A172 (cell line): ENCODE data around the gene VAPB. TPM values are rescaled to one million over a fixed set of nuclear protein-coding genes. Genes with fewer than 3 reads are reported as not detected.
A peak's percentile ranks its signal among the peaks of the same experiment; 100 is the strongest.

Source experiments
- DNase-seq: peaks from one replicate; pipeline ENCODE4 v3.0.0-alpha.2; 2015; ENCODE audit warnings: low spot score
- total RNA-seq: library from RNA; depleted of rRNA; stranded (reverse); fragments of >200 nt; shearing (Covaris generic); gene quantifications from 2 replicates; pipeline ENCODE4 v1.2.3, GENCODE V29; 2014; rRNA removed

VAPB gene
- total RNA-seq, 1 experiment from 2014 or later = 10.0 TPM

DNA sequence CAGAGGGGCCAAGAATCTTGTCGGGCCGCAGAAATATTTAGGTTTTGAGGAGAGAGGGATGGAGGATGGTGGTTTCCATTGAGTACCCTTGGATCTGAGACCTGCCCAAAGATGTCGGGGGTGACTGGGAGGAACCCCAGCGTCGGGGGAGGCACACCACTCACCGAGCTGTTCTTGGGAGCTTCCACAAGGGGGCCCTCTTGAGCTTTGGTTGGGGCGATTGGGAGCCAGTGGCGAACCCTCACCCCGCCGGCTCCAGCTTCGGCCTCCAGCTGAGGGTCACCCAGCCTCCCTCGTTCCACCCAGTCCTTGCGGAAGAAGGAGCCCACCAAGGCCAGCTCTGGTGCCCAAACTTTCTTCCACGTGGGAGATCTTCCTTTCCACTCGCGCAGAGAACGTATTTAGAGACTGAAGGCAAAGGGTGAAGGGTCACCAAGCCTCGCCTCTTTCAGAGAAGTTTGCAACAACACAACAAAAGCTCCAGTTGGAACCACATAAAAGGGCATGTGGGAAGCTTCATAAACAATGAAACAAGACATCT is 92.5 kb downstream of the VAPB start:
- no peak for DNase-seq

DNA sequence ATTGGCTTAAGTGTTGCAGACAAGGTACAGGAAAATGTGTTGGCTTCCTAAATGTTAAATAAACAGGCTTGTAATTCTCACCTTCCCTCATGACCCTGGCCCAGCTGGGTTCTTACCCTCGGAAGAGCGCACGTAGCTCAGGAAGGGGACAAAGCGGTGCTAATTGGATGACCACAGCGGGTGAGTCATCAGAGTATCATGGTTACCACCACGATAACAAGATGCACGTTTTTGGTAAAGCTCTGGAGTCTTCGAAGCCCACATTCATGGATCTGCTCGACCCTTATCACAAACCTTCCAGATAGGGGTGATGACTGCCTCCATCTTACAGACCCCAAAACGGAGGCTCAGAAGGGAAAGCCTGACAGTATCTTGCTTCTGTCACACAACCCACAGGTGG is 93.4 kb downstream of the VAPB start:
- peak; percentile 54 for DNase-seq

DNA sequence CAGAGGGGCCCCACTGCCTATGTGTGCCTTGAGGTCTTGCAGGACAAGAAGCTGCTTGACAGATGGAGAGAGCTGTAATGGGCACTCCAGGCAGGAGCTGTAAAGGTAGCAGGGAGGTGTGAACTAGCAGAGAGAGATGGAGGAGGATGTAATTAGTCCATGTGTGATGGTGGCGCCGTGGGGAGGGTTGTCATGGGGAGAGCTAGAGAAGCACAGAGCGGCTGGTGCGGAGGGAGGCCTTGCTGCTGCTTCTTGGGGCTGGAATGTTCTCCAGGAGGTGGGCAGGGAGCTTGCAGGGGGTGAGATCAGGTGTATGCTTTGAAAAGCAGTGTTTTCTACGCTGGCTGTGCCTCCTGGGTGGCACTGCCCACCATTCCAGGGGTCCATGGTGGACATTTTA is 94.0 kb downstream of the VAPB start:
- DNase-seq = no peak

GRCh38 chr20:58483470-58483869 is 94.4 kb downstream of the VAPB start:
- DNase-seq = no peak

DNA sequence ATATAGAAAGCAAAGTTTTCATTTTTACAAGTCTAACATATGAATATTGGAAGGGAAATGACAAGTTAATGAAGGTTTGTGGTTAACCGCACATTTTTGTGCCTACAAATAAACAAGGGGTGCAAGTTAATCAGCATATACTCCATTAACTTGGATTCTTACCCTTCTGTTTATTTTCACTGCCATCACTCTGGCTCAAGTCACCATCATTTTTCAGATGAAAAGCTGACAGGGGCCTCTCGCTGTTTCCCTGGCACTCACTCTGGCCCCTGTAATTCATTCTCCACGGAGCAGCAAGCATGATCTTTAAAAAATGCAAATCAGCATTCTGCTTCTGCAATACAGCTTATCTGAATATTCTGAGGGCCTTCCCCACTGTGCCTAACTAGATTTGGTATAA is 96.4 kb downstream of the VAPB start:
- DNase-seq = no peak

DNA sequence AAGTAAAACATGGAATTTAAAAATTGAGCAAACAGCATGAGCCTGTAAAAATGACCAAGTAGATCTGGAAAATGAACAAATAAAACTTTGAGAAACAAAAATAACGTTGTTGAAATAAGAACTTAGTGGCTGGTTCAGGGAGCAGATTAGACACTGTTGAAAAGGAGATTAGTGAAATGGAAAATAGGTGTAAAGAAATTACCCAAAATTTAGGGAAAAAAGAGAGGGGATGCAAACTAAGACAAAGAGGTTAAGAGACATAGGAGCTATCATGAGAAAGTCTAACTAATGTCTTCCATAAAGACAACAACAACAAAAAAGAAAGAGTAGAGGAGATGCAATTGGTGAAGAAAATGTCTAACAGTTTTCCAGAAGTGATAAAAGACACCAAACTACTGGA is 97.2 kb downstream of the VAPB start:
- DNase-seq = no peak

DNA sequence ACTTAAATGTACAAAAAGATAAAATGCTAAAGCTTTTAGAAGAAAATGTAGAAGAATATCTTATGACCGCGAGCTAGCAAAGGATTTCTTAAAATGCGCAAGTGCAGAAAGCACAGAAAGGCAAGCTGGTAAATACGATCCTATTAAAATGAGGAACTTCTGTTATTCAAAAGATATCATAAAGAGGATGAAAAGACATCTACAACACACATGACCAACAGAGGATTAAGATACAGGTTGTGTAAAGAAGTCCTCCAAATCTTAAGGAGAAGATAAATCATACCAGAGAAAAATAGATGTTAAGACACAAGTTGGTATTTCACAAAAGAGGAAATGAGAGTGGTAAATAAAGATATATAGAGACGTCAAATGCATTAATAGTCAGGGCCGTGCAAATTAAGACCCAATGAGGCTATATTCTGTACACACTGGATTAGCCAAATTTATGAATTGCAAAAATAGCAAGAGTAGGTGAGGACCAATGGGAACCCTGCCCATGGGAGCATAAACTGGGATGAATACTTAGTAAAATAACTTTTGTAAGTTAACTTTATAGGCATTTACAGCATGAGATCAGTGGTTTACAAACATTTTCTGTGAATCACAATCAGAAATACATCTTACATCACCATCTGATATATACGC is 103.2 kb downstream of the VAPB start:
- DNase-seq = no peak

DNA sequence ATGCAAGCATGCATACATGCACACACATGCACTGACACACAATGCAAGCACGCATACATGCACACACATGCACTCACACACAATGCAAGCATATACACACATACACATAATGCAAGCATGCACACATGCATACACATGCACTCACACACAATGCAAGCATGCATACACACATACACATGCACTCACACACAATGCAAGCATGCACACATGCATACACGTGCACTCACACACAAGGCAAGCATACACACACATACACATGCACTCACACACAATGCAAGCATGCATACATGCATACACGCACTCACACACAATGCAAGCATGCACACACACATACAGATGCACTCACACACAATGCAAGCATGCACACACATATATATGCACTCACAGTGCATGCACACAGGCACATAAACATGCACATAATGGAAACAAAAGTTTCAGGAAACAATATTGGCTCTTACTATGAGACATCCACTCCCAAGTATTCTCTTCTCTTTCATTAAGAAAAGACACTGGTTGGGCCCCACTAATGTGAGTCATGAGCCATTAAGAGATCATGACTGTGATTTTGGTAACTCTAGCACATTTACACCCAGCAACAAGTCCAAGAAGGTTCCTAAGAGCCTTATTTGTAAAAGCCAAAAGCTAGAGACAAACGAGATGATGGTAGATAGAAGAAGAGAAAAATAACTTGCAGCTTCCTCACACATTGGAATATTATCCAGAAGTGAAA is 103.9 kb downstream of the VAPB start:
- DNase-seq = no peak

DNA sequence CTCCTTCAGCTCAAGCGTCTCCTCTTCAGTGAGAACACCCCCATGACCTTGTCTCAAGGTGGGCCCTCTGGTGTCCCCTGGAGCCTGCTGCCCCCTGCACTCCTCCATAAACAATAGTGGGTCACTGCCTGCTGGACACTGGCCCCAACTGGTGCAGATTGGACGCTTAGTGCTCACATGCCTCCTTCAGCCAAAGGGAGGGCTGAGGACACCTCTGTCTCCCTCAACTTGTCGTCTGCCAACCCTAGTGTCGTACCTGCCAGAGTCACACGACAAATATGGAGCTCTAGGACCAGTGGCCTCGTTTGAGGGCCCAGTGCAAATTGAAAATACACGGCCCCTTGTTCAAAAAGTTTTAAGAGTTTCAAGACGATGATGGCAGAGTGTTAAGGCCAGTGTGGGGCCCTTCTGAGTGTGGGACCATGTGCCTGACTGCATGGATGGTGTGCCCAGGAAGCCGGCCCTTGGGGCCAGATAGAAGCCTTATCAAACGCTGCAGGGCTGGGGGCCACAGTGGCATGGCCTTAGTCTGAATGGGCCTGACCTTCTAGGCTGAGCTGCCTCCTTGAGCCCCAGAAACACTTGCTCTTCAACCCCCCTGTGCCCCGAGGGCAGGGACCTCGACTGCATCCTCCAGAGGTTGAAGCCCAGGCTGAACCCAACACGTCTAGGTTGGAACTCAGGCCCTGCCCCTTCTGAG is 106.0 kb downstream of the VAPB start:
- no peak for DNase-seq

- DNase-seq = no peak
Observed at GRCh38 chr20:58495623-58496428, 106.8 kb downstream of the VAPB start.

DNA sequence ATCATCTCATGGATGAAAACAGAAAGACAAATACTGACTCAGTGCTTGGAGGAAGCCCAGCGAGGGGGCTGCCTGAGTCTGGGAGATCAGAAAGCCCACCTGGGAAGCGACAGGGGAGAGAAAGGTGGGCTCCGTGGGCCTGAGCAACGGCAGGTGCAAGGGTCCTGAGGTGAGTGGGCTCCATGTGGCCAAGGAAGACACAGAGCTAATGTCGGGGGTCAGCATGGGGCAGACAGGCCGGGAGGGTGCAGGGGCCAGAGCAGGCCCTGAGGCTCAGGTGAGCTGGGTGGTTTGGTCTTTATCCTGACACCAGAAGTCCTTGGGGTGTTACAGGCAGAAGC is 107.4 kb downstream of the VAPB start:
- no peak for DNase-seq

- DNase-seq = no peak
Observed at GRCh38 chr20:58497076-58497641, 108.1 kb downstream of the VAPB start.

- no peak for DNase-seq
Observed at GRCh38 chr20:58497724-58498469, 108.9 kb downstream of the VAPB start.

GRCh38 chr20:58498470-58499068 is 109.5 kb downstream of the VAPB start:
- no peak for DNase-seq

DNA sequence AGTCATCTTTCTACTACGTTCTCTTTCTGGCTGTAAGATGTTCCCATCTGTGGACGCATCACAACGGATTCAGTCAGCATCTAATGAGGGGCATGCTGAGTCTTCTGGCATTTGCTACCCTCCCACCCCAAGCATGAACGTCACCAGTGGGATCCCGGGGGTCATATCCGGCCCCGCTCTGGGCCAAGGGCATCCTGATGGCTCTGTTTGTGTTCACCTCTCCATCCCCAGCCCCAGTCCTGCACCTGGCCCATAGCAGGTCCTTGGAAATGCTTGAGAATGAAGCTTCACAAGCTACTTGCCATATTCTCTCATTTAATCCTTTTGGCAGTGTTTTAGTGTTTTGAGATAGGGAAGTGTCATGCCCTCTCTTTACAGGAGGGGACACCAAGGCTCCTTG is 111.2 kb downstream of the VAPB start:
- no peak for DNase-seq

Other genes with a start within 250 kb of the VAPB start
- not detected in 2 replicates for gene ANKRD60, start 160.6 kb upstream of the VAPB start, total RNA-seq
- 24.5 and 29.0 TPM in 2 replicates for gene RAB22A, start 79.5 kb upstream of the VAPB start, total RNA-seq
- gene APCDD1L, start 126.2 kb downstream of the VAPB start, total RNA-seq = 0.78 and 2.4 TPM in 2 replicates